GM18507 (cell line): ENCODE measurements around the gene POR.
A peak's percentile ranks its signal among the peaks of the same experiment; 100 is the strongest.

Source experiments
- DNase-seq: peaks from one replicate; pipeline ENCODE4 v3.0.0; 2011; ENCODE audit warnings: low read depth; ENCODE audit not compliant: insufficient read length; ENCODE audit errors: extremely low spot score
- FAIRE-seq: peaks from 2 replicates; lab custom pipeline; 2011; peaks lifted over from hg19 to GRCh38; lab: Jason Lieb, UNC

POR gene

GRCh38 chr7:75913437-75913836 lies 1.5 kb upstream of the POR start:
- no peak for DNase-seq
- FAIRE-seq = no peak

GRCh38 chr7:75914169-75914654 lies 743 bp upstream of the POR start:
- no peak for DNase-seq
- FAIRE-seq = no peak

GRCh38 chr7:75915416-75916156 lies 631 bp downstream of the POR start:
- DNase-seq = no peak
- FAIRE-seq = no peak

GRCh38 chr7:75916259-75916658 lies 1.3 kb downstream of the POR start:
- FAIRE-seq (no peak), DNase-seq (no peak)

GRCh38 chr7:75916685-75917634 lies 2.0 kb downstream of the POR start:
- DNase-seq (no peak), FAIRE-seq (no peak)

- FAIRE-seq = no peak
Measured at GRCh38 chr7:75920431-75921161, 5.6 kb downstream of the POR start.

GRCh38 chr7:75921479-75921878 lies 6.5 kb downstream of the POR start:
- DNase-seq (no peak), FAIRE-seq (no peak)

More at GRCh38 chr7:75920431-75921161, 5.6 kb downstream of the POR start:
- no peak for DNase-seq

GRCh38 chr7:75922966-75923603 lies 8.1 kb downstream of the POR start:
- DNase-seq (no peak), FAIRE-seq (peak; percentile 5)

GRCh38 chr7:75924256-75924655 lies 9.3 kb downstream of the POR start:
- FAIRE-seq = no peak

GRCh38 chr7:75924889-75925288 lies 9.9 kb downstream of the POR start:
- DNase-seq (no peak), FAIRE-seq (no peak)

More at GRCh38 chr7:75924256-75924655, 9.3 kb downstream of the POR start:
- DNase-seq = no peak

- FAIRE-seq (no peak), DNase-seq (no peak)
Measured at GRCh38 chr7:75925717-75926435, 10.9 kb downstream of the POR start.

- FAIRE-seq (no peak), DNase-seq (no peak)
Measured at GRCh38 chr7:75928568-75928914, 13.6 kb downstream of the POR start.

- no peak for FAIRE-seq
Measured at GRCh38 chr7:75931680-75932079, 16.7 kb downstream of the POR start.

GRCh38 chr7:75937958-75938786 lies 23.2 kb downstream of the POR start:
- no peak for DNase-seq

More at GRCh38 chr7:75931680-75932079, 16.7 kb downstream of the POR start:
- DNase-seq = no peak

GRCh38 chr7:75938921-75939320 lies 24.0 kb downstream of the POR start:
- FAIRE-seq (no peak), DNase-seq (no peak)

More at GRCh38 chr7:75937958-75938786, 23.2 kb downstream of the POR start:
- no peak for FAIRE-seq

- DNase-seq = no peak
- no peak for FAIRE-seq
Measured at GRCh38 chr7:75943864-75944263, 28.9 kb downstream of the POR start.

- DNase-seq (no peak), FAIRE-seq (no peak)
Measured at GRCh38 chr7:75944507-75944906, 29.6 kb downstream of the POR start.
